ENCODE measurements around the gene EFNA5.

DNA sequence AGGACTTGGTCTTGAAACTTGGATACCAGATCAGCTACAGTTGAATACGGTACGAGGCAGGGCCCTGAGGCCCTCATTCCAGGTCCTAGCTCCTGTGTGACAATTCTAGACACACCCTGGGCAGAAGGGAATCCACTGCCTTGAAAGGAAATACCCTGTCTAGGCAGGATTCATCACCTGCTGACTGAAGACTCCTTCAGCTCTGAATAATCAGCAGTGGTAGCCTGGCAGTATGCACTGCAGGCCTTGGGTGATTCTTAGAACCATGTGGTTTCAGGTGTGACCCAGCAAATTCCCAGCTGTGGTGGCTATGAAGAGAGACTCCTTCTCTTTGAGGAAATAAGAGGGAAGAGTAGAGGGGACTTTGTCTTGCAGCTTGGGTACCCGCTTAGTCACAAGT is 17.2 kb upstream of the EFNA5 start:
- TF ChIP-seq EP300 (conservative IDR thresholded peaks at IDR 0.05; ENCODE audit: poor library complexity, severe bottlenecking) = no peak
- TF ChIP-seq, protein P1, sequence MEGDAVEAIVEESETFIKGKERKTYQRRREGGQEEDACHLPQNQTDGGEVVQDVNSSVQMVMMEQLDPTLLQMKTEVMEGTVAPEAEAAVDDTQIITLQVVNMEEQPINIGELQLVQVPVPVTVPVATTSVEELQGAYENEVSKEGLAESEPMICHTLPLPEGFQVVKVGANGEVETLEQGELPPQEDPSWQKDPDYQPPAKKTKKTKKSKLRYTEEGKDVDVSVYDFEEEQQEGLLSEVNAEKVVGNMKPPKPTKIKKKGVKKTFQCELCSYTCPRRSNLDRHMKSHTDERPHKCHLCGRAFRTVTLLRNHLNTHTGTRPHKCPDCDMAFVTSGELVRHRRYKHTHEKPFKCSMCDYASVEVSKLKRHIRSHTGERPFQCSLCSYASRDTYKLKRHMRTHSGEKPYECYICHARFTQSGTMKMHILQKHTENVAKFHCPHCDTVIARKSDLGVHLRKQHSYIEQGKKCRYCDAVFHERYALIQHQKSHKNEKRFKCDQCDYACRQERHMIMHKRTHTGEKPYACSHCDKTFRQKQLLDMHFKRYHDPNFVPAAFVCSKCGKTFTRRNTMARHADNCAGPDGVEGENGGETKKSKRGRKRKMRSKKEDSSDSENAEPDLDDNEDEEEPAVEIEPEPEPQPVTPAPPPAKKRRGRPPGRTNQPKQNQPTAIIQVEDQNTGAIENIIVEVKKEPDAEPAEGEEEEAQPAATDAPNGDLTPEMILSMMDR (IDR thresholded peaks at IDR 0.05; ENCODE audit: poor library complexity, severe bottlenecking) = no peak
- TF ChIP-seq POLR2AphosphoS5 (IDR thresholded peaks at IDR 0.05) = no peak
- TF ChIP-seq RAD21 (conservative IDR thresholded peaks at IDR 0.05) = no peak
- TF ChIP-seq, protein P2, sequence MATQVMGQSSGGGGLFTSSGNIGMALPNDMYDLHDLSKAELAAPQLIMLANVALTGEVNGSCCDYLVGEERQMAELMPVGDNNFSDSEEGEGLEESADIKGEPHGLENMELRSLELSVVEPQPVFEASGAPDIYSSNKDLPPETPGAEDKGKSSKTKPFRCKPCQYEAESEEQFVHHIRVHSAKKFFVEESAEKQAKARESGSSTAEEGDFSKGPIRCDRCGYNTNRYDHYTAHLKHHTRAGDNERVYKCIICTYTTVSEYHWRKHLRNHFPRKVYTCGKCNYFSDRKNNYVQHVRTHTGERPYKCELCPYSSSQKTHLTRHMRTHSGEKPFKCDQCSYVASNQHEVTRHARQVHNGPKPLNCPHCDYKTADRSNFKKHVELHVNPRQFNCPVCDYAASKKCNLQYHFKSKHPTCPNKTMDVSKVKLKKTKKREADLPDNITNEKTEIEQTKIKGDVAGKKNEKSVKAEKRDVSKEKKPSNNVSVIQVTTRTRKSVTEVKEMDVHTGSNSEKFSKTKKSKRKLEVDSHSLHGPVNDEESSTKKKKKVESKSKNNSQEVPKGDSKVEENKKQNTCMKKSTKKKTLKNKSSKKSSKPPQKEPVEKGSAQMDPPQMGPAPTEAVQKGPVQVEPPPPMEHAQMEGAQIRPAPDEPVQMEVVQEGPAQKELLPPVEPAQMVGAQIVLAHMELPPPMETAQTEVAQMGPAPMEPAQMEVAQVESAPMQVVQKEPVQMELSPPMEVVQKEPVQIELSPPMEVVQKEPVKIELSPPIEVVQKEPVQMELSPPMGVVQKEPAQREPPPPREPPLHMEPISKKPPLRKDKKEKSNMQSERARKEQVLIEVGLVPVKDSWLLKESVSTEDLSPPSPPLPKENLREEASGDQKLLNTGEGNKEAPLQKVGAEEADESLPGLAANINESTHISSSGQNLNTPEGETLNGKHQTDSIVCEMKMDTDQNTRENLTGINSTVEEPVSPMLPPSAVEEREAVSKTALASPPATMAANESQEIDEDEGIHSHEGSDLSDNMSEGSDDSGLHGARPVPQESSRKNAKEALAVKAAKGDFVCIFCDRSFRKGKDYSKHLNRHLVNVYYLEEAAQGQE (IDR thresholded peaks at IDR 0.05; ENCODE audit: borderline replicate concordance) = no peak
- no peak for TF ChIP-seq MXI1 (conservative IDR thresholded peaks at IDR 0.05; ENCODE audit: poor library complexity, severe bottlenecking)

Data from neural cell (in vitro differentiated cells).